ENCODE data around the gene DNAH14. TPM values are rescaled to one million over a fixed set of nuclear protein-coding genes. Genes with fewer than 3 reads are reported as not detected.
A peak's percentile ranks its signal among the peaks of the same experiment; 100 is the strongest.

The DNAH14 gene
- polyA plus RNA-seq, 1 donor from 2014 or later: 24.9 TPM

GRCh38 chr1:225426395-225427234, 497.1 kb downstream of the DNAH14 start:
- Histone ChIP-seq H3K9me2 (ENCODE audit: insufficient read depth, low read length) (no peaks in the 10 kb centered on the region), H4K20me1 (ENCODE audit: insufficient read depth) (peaks cover 37% of the 10 kb centered on the region), H3K36me3 (ENCODE audit: insufficient read depth, low read length) (no peaks in the 10 kb centered on the region), H3K9ac (ENCODE audit: low read length) (peak overlapping the region; percentile 95), H3K4me3 (ENCODE audit: low read length) (peak overlapping the region; percentile 95), H3K27me3 (ENCODE audit: insufficient read depth, low read depth, low read length) (no peaks in the 10 kb centered on the region), H2AFZ (ENCODE audit: low read depth, low read length) (peak overlapping the region; percentile 76), H3K79me2 (replicated peaks; ENCODE audit: insufficient read depth, low read length) (peaks cover 56% of the 10 kb centered on the region), H3K9me3 (ENCODE audit: low read length) (no peaks in the 10 kb centered on the region), H3K4me2 (ENCODE audit: low read length) (peak overlapping the region; percentile 100), H3K27ac (ENCODE audit: low read length) (peak overlapping the region; percentile 92), H3F3A (ENCODE audit: insufficient read depth, low read length, poor library complexity, severe bottlenecking) (peaks cover 7% of the 10 kb centered on the region)
- TF ChIP-seq POLR2AphosphoS5 (IDR thresholded peaks at IDR 0.05) (peak; percentile 32), MXI1 (conservative IDR thresholded peaks at IDR 0.05; ENCODE audit: poor library complexity, severe bottlenecking) (peak; percentile 85), EP300 (conservative IDR thresholded peaks at IDR 0.05; ENCODE audit: poor library complexity, severe bottlenecking) (no peak), CTCF (IDR thresholded peaks at IDR 0.05; ENCODE audit: poor library complexity, severe bottlenecking) (no peak), RAD21 (conservative IDR thresholded peaks at IDR 0.05) (no peak), SMC3 (conservative IDR thresholded peaks at IDR 0.05; ENCODE audit: poor library complexity) (no peak), TAF1 (IDR thresholded peaks at IDR 0.05; ENCODE audit: low read depth) (no peak), EZH2 (IDR thresholded peaks at IDR 0.05; ENCODE audit: borderline replicate concordance, insufficient read depth, low read length, poor library complexity, severe bottlenecking) (no peak)
- TF ChIP-seq, protein P1, sequence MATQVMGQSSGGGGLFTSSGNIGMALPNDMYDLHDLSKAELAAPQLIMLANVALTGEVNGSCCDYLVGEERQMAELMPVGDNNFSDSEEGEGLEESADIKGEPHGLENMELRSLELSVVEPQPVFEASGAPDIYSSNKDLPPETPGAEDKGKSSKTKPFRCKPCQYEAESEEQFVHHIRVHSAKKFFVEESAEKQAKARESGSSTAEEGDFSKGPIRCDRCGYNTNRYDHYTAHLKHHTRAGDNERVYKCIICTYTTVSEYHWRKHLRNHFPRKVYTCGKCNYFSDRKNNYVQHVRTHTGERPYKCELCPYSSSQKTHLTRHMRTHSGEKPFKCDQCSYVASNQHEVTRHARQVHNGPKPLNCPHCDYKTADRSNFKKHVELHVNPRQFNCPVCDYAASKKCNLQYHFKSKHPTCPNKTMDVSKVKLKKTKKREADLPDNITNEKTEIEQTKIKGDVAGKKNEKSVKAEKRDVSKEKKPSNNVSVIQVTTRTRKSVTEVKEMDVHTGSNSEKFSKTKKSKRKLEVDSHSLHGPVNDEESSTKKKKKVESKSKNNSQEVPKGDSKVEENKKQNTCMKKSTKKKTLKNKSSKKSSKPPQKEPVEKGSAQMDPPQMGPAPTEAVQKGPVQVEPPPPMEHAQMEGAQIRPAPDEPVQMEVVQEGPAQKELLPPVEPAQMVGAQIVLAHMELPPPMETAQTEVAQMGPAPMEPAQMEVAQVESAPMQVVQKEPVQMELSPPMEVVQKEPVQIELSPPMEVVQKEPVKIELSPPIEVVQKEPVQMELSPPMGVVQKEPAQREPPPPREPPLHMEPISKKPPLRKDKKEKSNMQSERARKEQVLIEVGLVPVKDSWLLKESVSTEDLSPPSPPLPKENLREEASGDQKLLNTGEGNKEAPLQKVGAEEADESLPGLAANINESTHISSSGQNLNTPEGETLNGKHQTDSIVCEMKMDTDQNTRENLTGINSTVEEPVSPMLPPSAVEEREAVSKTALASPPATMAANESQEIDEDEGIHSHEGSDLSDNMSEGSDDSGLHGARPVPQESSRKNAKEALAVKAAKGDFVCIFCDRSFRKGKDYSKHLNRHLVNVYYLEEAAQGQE (IDR thresholded peaks at IDR 0.05; ENCODE audit: borderline replicate concordance): no peak

- Histone ChIP-seq H3K79me2 (replicated peaks; ENCODE audit: insufficient read depth, low read length) (peaks cover 47% of the 10 kb centered on the region), H2AFZ (ENCODE audit: low read depth, low read length) (peak within 1 kb of the TSS; percentile 89), H3F3A (ENCODE audit: insufficient read depth, low read length, poor library complexity, severe bottlenecking) (peaks cover 7% of the 10 kb centered on the region)
Observed at GRCh38 chr1:225427235-225428067, 498.0 kb downstream of the DNAH14 start, which contains the start of gene LBR. TSS of gene LBR (minus strand) at chr1:225428038. CDS start at chr1:225424075, 3,963 bp downstream.

More at GRCh38 chr1:225427235-225428067, 498.0 kb downstream of the DNAH14 start, which contains the start of gene LBR:
- peak within 1 kb of the TSS; percentile 100 for H3K4me2 ChIP-seq (ENCODE audit: low read length)
- peak within 1 kb of the TSS; percentile 92 for H3K27ac ChIP-seq (ENCODE audit: low read length)
- H3K36me3 ChIP-seq (ENCODE audit: insufficient read depth, low read length): no peaks in the 10 kb centered on the region
- peaks cover 35% of the 10 kb centered on the region for H4K20me1 ChIP-seq (ENCODE audit: insufficient read depth)
- H3K9me3 ChIP-seq (ENCODE audit: low read length): no peaks in the 10 kb centered on the region
- H3K27me3 ChIP-seq (ENCODE audit: insufficient read depth, low read depth, low read length): no peaks in the 10 kb centered on the region
- H3K9ac ChIP-seq (ENCODE audit: low read length): peak within 1 kb of the TSS; percentile 95
- peak within 1 kb of the TSS; percentile 95 for H3K4me3 ChIP-seq (ENCODE audit: low read length)
- no peaks in the 10 kb centered on the region for H3K9me2 ChIP-seq (ENCODE audit: insufficient read depth, low read length)
- TF ChIP-seq EP300 (conservative IDR thresholded peaks at IDR 0.05; ENCODE audit: poor library complexity, severe bottlenecking): no peak
- TF ChIP-seq, protein P1 (IDR thresholded peaks at IDR 0.05; ENCODE audit: borderline replicate concordance): no peak
- no peak for TF ChIP-seq RAD21 (conservative IDR thresholded peaks at IDR 0.05)
- no peak for TF ChIP-seq SMC3 (conservative IDR thresholded peaks at IDR 0.05; ENCODE audit: poor library complexity)
- TF ChIP-seq MXI1 (conservative IDR thresholded peaks at IDR 0.05; ENCODE audit: poor library complexity, severe bottlenecking): peak; percentile 59
- TF ChIP-seq POLR2AphosphoS5 (IDR thresholded peaks at IDR 0.05): peak; percentile 94
- TF ChIP-seq EZH2 (IDR thresholded peaks at IDR 0.05; ENCODE audit: borderline replicate concordance, insufficient read depth, low read length, poor library complexity, severe bottlenecking): no peak
- no peak for TF ChIP-seq CTCF (IDR thresholded peaks at IDR 0.05; ENCODE audit: poor library complexity, severe bottlenecking)
